BLaER1 treated with 17β-estradiol and CSF1 and Interleukin-3, amounts not matched to agents 10 nM and 100 nM (cell line): ENCODE data around the gene ASXL3.
A peak's percentile ranks its signal among the peaks of the same experiment; 100 is the strongest.

Source experiments
- H3K27ac ChIP-seq, 11 experiments: shearing (Covaris generic); formaldehyde crosslinking; 2 replicates each; pipeline ENCODE4 v1.8.1; 2022
- H3K27me3 ChIP-seq, 11 experiments: shearing (Covaris generic); formaldehyde crosslinking; 2 replicates each; pipeline ENCODE4 v1.8.1; 2022
- H3K36me3 ChIP-seq, 11 experiments: shearing (Covaris generic); formaldehyde crosslinking; 2 replicates each; pipeline ENCODE4 v1.8.1; 2022
- H3K4me1 ChIP-seq, 10 experiments: shearing (Covaris generic); formaldehyde crosslinking; 2 replicates each; pipeline ENCODE4 v1.8.1; 2022
- H3K4me2 ChIP-seq, 11 experiments: shearing (Covaris generic); formaldehyde crosslinking; 2 replicates each; pipeline ENCODE4 v1.8.1; 2022
- H3K4me3 ChIP-seq, 10 experiments: shearing (Covaris generic); formaldehyde crosslinking; 2 replicates each; pipeline ENCODE4 v1.8.1; 2022
- H3K9ac ChIP-seq, 11 experiments: shearing (Covaris generic); formaldehyde crosslinking; 2 replicates each; pipeline ENCODE4 v1.8.1; 2022
- H3K9me3 ChIP-seq, 11 experiments: shearing (Covaris generic); formaldehyde crosslinking; replicated peaks in 1 of 11; 2 replicates each; pipeline ENCODE4 v1.8.1; 2022
- H4K20me1 ChIP-seq, 11 experiments: shearing (Covaris generic); formaldehyde crosslinking; 2 replicates each; pipeline ENCODE4 v1.8.1; 2022
- Cebpa-rat ChIP-seq, 11 experiments: shearing (Covaris generic); IDR thresholded peaks; 2 replicates each; pipeline ENCODE4 v1.8.1; 2022

Gene ASXL3

DNA sequence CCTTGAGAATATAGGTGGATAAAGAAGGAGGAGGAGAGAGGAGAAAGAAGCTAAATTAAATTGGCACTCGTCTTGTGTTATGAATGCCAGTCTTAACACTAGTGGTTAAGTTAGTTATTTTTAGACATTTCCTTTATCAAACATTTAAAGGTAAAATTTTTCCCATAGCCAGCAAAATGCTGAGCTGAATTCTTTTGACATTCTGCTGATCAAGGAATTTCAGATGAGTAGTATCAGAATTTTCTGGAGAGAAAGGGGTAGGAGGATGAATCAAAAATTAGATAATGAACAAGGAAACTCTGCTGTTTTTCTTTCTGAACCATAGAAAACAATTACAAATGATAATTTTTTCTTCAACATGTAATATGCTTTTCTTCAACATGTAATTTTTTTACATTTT, 52.5 kb downstream of the ASXL3 start:
- Histone ChIP-seq H3K4me2 (no peak overlapping the region), H3K9me3 (no peaks in the 10 kb centered on the region), H3K4me3 (no peak overlapping the region), H3K27me3 (no peaks in the 10 kb centered on the region), H4K20me1 (no peaks in the 10 kb centered on the region), H3K27ac (no peak overlapping the region), H3K36me3 (no peaks in the 10 kb centered on the region), H3K9ac (no peak overlapping the region), H3K4me1 (no peaks in the 10 kb centered on the region)
- no peak for TF ChIP-seq Cebpa-rat (IDR thresholded peaks at IDR 0.05)

DNA sequence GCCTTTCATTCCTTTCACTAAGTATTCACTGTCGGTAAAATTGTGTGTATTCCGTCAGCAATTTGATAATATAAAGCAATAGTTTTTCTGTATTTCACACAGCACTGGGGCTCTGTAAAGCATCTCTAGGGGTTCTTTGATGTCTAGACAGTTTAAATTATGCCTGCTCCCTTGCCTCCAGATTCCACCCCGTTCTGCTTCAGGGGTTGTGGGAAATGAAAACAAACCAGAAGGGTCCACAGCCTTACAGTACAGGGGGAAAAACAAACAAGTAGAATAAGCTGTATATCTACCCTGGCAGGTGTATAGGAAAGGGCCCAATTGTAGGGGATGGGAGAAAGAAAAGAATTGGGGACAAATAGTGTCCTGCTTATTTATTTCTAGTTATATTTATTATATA, 63.1 kb downstream of the ASXL3 start:
- Histone ChIP-seq H3K9me3 (no peaks in the 10 kb centered on the region), H3K4me3 (no peak overlapping the region), H3K27ac (no peak overlapping the region), H3K4me2 (no peak overlapping the region), H4K20me1 (no peaks in the 10 kb centered on the region), H3K9ac (no peak overlapping the region), H3K36me3 (no peaks in the 10 kb centered on the region), H3K27me3 (no peaks in the 10 kb centered on the region), H3K4me1 (no peaks in the 10 kb centered on the region; a peak in 1 of 20 replicates)
- no peak for TF ChIP-seq Cebpa-rat (IDR thresholded peaks at IDR 0.05)

DNA sequence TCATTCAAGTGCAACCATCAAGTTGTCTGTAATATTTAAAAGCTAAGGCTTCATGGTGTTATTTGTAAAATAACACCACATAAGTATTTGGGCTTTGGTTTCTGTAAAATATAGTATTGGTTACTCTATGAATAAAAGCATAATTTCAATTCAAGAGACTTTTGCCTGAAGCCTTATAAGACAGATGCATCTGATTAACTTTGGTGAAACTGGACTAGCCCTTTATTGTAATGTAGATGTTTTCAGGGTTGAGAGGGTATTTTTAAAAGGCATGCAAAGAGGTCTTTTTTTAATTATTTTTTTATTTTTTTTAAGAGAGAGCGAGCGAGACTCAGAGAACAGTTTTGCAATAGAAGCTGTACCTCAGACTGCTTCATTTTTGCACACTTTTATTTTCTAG, 66.5 kb downstream of the ASXL3 start:
- TF ChIP-seq Cebpa-rat (IDR thresholded peaks at IDR 0.05), result no peak
- Histone ChIP-seq H3K27ac (no peak overlapping the region), H3K27me3 (no peaks in the 10 kb centered on the region), H3K4me3 (no peak overlapping the region), H3K36me3 (no peaks in the 10 kb centered on the region), H3K9me3 (no peaks in the 10 kb centered on the region), H4K20me1 (no peaks in the 10 kb centered on the region), H3K4me1 (no peaks in the 10 kb centered on the region; a peak in 1 of 20 replicates), H3K9ac (no peak overlapping the region), H3K4me2 (no peak overlapping the region)

DNA sequence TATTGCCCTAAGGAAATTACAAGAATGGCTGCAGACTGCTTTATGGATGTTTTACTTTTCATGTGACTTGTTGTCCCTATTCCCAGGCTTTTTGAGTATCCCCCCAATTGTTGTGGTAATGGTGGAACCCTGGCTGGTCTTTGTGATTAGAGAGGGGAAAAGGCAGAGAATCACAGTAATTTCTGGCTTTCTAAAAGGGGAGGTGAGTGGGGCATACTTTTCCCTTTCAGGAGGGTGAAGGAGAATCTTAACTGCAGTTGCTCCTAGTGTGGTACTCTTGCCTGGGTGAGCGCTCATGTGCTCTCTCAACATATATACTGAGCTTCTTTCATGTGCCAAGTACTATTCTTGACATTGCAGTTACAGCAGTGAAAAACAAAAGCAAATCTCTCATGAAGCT, 69.3 kb downstream of the ASXL3 start:
- Histone ChIP-seq H3K4me3 (no peak overlapping the region), H3K4me2 (no peak overlapping the region), H3K27me3 (no peaks in the 10 kb centered on the region), H3K27ac (no peak overlapping the region), H3K9ac (no peak overlapping the region), H3K9me3 (no peaks in the 10 kb centered on the region), H3K36me3 (no peaks in the 10 kb centered on the region), H3K4me1 (no peaks in the 10 kb centered on the region; a peak in 1 of 20 replicates), H4K20me1 (no peaks in the 10 kb centered on the region)
- TF ChIP-seq Cebpa-rat (IDR thresholded peaks at IDR 0.05), result no peak

DNA sequence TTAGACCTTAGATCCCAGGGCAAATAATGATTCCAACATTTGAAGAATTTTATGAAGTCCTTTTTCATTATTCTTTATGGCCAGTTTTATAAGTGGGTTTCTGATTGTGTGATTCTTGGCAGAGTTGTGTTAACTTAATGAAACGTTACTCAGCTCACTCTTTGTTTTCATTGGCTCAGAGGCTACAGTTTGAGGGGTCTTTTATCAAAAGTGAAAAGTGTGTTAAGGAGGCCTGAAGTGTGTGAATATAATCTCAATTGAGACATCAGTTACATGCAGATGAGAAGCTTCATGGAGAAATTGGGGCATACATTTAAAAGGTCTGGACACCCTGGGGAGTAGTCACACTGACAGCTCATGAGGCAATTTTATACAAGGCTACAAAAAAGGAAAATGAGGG, 74.6 kb downstream of the ASXL3 start:
- H3K27ac ChIP-seq, result no peak overlapping the region
- no peaks in the 10 kb centered on the region for H3K36me3 ChIP-seq
- H3K4me2 ChIP-seq, result no peak overlapping the region
- H4K20me1 ChIP-seq, result no peaks in the 10 kb centered on the region
- no peaks in the 10 kb centered on the region for H3K4me1 ChIP-seq
- TF ChIP-seq Cebpa-rat (IDR thresholded peaks at IDR 0.05), result no peak
- H3K9me3 ChIP-seq, result no peaks in the 10 kb centered on the region
- no peak overlapping the region for H3K4me3 ChIP-seq
- H3K27me3 ChIP-seq, result no peaks in the 10 kb centered on the region
- no peak overlapping the region for H3K9ac ChIP-seq

DNA sequence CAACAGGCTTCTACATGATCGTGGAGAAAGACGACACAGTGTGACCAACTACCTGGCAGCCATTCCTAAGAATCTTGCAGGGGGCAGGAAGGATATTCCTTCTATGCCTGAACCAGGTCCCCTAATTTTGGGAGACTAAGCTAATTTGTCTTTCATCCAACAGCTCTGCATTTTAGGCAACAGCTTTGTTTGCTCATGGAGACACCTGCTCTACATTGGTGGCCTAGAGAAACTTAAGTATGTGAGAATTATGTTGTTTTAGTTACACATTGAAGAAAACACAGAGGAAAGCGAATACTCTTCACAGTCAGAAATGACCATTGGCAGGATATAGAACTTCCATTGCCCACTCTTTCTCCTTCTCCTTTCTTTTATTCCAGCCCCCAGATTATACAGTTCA, 75.2 kb downstream of the ASXL3 start:
- Histone ChIP-seq H3K27me3 (no peaks in the 10 kb centered on the region), H3K27ac (no peak overlapping the region), H3K4me1 (no peaks in the 10 kb centered on the region), H3K9ac (no peak overlapping the region), H3K9me3 (no peaks in the 10 kb centered on the region), H3K4me3 (no peak overlapping the region), H4K20me1 (no peaks in the 10 kb centered on the region), H3K4me2 (no peak overlapping the region), H3K36me3 (no peaks in the 10 kb centered on the region)
- no peak for TF ChIP-seq Cebpa-rat (IDR thresholded peaks at IDR 0.05)

DNA sequence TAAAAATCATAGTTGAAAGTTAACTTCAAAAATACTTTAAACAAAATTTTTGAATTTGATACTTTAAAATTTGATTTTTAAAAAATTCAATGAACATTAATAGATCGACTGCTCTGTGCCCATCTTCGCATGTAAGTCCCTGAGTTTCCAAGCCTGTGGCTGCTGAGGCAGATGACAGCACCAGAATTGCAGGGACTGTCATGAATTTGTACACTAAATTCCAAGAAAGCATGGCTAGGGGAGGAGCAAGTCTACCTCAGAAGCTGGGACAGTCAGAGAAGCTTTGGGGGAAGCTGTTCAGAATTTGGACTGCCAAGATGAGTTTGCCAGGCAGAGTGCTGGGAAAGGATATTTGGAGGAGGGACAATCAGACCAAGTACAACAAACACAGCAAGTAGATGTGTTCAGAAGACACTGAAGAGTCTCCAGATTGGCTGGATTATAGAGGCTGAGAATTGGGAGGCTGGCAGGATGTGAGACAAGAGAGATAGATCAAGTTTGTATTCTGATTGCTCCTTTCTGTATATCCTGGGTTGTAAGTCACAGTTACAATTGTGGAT, 79.0 kb downstream of the ASXL3 start:
- H3K36me3 ChIP-seq, result no peaks in the 10 kb centered on the region
- no peak overlapping the region for H3K4me2 ChIP-seq
- H3K9me3 ChIP-seq, result no peaks in the 10 kb centered on the region
- H3K27me3 ChIP-seq, result no peaks in the 10 kb centered on the region
- TF ChIP-seq Cebpa-rat (IDR thresholded peaks at IDR 0.05), result no peak
- H3K9ac ChIP-seq, result no peak overlapping the region
- no peak overlapping the region for H3K27ac ChIP-seq
- no peaks in the 10 kb centered on the region for H4K20me1 ChIP-seq
- peaks cover 0 to 9% (median 0%) of the 10 kb centered on the region in 10 experiments; a peak in 4 of 20 replicates for H3K4me1 ChIP-seq
- H3K4me3 ChIP-seq, result no peak overlapping the region

DNA sequence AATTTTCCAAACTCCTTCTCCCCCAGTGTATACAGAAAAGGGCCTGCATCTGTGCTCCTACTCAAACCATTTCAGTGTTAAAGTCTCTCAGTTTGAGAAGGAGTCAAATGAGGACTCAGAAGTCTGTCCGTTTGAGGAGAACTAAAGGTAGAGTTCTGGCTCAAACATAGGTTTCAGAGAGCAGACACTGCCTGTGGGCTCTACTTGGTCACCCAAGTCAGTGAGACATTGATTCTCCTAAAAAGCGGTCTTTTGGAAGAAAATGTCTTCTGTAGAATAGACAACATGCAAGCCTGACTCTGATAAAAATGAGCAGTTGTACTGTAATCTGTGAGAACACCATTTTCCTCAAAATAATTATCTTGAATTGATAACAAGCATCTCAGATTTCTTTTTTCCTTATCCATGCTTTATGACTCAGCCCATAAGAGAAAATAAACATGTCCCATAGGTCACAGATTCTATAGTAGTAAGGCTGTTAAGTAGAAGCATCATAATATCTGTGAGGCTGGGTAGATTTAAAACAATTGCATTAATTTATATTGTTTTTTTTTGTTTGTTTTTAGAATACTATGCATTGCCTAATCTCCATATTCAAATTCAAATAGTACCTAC, 82.8 kb downstream of the ASXL3 start:
- Histone ChIP-seq H3K9me3 (no peaks in the 10 kb centered on the region), H3K4me3 (no peak overlapping the region), H3K36me3 (no peaks in the 10 kb centered on the region), H3K4me1 (peaks cover 0 to 9% (median 0%) of the 10 kb centered on the region in 10 experiments; a peak in 4 of 20 replicates), H3K27ac (no peak overlapping the region), H3K4me2 (peak overlapping the region in 2 of 11 experiments; percentile 8 to 21; a peak in 2 of 22 replicates), H3K27me3 (no peaks in the 10 kb centered on the region), H4K20me1 (no peaks in the 10 kb centered on the region), H3K9ac (no peak overlapping the region)
- no peak for TF ChIP-seq Cebpa-rat (IDR thresholded peaks at IDR 0.05)

DNA sequence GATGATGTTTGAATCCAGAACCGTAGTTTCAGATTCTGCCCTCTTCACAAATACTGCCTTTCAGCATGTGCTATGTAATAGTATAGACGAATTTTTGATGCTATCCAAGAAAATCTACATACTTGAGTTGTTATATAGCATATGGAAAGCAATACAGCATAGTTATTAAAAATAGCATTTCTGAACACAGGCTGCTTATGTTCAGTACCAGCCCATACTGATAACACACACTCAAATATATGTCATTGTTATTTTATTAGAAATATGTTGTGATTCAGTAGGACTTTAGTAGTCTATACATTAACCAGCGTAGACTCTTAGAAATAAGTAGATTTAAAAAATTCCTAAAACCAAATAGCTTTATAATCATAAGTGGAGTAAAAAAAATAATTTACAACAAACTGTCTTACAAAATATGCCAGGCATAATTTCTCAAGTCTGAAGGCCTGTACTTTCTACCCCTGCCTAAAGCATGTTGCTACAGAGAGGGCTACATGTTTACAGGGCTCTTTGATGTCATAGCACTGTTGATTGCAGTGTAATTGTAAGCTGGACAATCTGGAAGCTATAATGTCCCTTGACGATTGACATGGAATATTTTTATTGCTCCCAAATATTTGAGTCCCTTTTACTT, 86.3 kb downstream of the ASXL3 start:
- no peak for TF ChIP-seq Cebpa-rat (IDR thresholded peaks at IDR 0.05)
- H3K36me3 ChIP-seq, result no peaks in the 10 kb centered on the region
- H3K4me2 ChIP-seq, result no peak overlapping the region
- H3K27ac ChIP-seq, result no peak overlapping the region
- H3K27me3 ChIP-seq, result no peaks in the 10 kb centered on the region
- H3K4me3 ChIP-seq, result no peak overlapping the region
- no peak overlapping the region for H3K9ac ChIP-seq
- H4K20me1 ChIP-seq, result no peaks in the 10 kb centered on the region
- H3K9me3 ChIP-seq, result no peaks in the 10 kb centered on the region
- peaks cover 0 to 9% (median 0%) of the 10 kb centered on the region in 10 experiments; a peak in 4 of 20 replicates for H3K4me1 ChIP-seq

DNA sequence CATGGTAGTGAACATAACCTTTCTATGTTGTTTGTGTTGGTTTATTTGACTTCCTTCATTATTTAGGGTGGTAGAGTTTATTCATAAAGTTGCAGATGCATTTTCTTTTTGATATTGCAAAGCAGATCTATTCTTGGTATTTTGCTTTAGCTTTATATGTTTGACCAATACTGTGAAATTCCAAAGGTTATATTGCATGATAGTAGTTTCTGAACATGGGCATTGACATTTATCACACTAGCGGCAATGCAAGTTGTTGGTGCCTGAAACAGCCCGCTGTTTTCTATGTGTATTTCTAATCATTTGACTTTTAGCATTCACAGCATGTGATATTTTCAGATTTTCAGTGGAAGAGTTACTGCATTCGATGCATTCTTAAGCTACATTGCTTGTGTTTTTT, 87.2 kb downstream of the ASXL3 start:
- H3K36me3 ChIP-seq, result no peaks in the 10 kb centered on the region
- H3K27ac ChIP-seq, result no peak overlapping the region
- H3K4me2 ChIP-seq, result no peak overlapping the region
- no peak overlapping the region for H3K4me3 ChIP-seq
- TF ChIP-seq Cebpa-rat (IDR thresholded peaks at IDR 0.05), result no peak
- no peaks in the 10 kb centered on the region for H4K20me1 ChIP-seq
- H3K27me3 ChIP-seq, result no peaks in the 10 kb centered on the region
- H3K9me3 ChIP-seq, result no peaks in the 10 kb centered on the region
- H3K4me1 ChIP-seq, result peaks cover 0 to 7% (median 0%) of the 10 kb centered on the region in 10 experiments; a peak in 4 of 20 replicates
- no peak overlapping the region for H3K9ac ChIP-seq
